Stimulated activated naive CD8-positive, alpha-beta T cell treated with anti-CD3 and anti-CD28 coated beads, Interleukin-15, Interleukin-2, amounts not matched to agents 100 ng/mL and 50 ng/mL, for 24 hours (primary cell): ENCODE measurements around the gene GRHL3.

Experiments
- H3K27ac Mint-ChIP-seq: one replicate; pipeline ENCODE4 v1.8.0; 2021; ENCODE audit warnings: mild to moderate bottlenecking, mixed read lengths
- H3K27me3 Mint-ChIP-seq: one replicate; pipeline ENCODE4 v1.8.0; 2021; ENCODE audit warnings: mixed read lengths
- H3K36me3 Mint-ChIP-seq: one replicate; pipeline ENCODE4 v1.8.0; 2021; ENCODE audit warnings: low read depth, mixed read lengths
- H3K4me1 Mint-ChIP-seq: one replicate; pipeline ENCODE4 v1.8.0; 2021; ENCODE audit warnings: low read depth, mixed read lengths
- H3K4me3 Mint-ChIP-seq: one replicate; pipeline ENCODE4 v1.8.0; 2021; ENCODE audit warnings: mild to moderate bottlenecking, mixed read lengths
- H3K9me3 Mint-ChIP-seq: one replicate; pipeline ENCODE4 v1.8.0; 2021; ENCODE audit warnings: mixed read lengths

The GRHL3 gene

DNA sequence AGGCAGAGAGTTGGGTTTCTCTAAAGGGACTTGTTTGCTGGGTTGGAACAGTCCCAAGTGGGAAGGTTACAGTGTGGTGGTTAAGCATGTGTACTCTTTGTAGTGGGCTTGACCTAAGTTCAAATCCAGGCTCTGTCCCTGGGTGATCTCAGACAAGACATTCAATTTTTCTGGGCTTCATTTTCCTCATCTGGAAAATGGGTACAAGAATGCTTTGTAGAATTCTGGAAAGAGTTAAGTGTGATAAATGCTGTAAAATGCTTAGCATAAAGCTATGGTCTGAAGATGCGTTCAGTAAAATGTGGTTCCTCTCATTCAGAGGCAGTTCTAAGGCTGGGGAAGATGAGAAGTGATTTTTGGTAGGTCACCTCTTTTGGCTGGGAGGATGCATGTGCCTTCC lies 805 bp downstream of the GRHL3 start:
- Mint-ChIP-seq H3K4me3 (no peak overlapping the region), H3K4me1 (peaks cover 40% of the 10 kb centered on the region), H3K9me3 (no peaks in the 10 kb centered on the region), H3K36me3 (no peaks in the 10 kb centered on the region), H3K27me3 (peaks cover 84% of the 10 kb centered on the region), H3K27ac (no peak overlapping the region)

DNA sequence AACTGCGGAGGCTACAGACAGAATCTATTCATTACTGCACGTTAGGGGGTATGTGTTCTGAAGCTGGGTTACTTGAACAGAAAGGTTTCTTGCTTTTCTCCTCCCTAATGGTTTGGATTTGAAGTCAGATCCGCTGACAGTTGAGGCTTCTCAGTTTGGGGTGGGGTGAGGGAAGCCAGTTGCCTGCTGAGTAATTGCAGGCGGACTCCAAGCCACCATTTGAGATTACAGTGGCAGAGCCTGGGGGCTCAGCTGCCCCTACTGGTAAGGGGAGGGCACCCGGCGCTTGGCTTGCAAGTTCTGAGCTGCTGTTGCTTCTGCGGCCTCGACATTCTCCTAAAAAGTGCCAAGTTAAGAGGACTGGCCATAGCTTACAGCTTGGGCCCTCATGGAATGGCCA lies 2.0 kb downstream of the GRHL3 start:
- Mint-ChIP-seq H3K4me3 (peak overlapping the region; percentile 18), H3K27ac (no peak overlapping the region), H3K27me3 (peaks cover 83% of the 10 kb centered on the region), H3K4me1 (peaks cover 40% of the 10 kb centered on the region), H3K36me3 (no peaks in the 10 kb centered on the region), H3K9me3 (no peaks in the 10 kb centered on the region)

DNA sequence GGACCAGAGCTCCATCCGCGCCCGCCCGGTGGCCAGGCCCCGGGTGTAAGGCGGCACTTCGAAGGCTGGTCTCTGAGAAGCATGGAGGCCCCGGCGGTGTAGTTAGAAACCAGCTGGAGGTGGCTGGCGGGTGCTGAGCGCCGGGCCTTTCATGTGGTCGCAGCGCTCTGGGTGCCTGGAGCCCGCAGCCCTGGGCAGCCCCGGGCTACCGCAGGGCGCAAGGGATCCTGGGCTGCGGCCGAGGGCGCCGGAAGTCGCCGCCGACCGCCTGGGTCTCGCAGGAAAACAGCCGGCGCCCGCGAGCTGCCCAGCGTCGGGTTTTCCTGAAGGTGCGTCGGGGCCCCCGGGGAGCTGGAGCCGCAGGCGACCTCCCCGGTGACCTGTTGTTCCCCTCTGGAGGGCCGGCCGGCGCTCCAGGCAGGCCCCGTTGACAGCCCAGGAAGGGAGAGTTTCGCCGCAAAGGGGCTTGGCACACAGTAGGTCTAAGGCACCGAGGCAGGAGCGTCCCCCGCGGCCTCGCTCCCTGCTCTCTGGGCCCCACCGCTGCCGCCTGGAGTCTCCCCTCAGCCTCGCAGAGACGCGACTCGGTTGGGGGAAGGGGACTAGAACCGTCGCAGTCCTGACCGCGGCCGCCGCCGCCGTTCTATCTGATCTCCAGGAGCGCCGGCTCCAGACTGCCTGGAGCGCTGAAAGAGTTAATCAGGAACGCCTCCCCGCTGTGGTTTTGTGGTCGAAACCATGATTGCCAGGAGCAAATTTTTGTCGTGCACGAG lies 2.7 kb downstream of the GRHL3 start:
- peak overlapping the region; percentile 83 for H3K27ac Mint-ChIP-seq
- H3K27me3 Mint-ChIP-seq, result peaks cover 83% of the 10 kb centered on the region
- peaks cover 40% of the 10 kb centered on the region for H3K4me1 Mint-ChIP-seq
- H3K4me3 Mint-ChIP-seq, result peak overlapping the region; percentile 80
- H3K36me3 Mint-ChIP-seq, result no peaks in the 10 kb centered on the region
- H3K9me3 Mint-ChIP-seq, result no peaks in the 10 kb centered on the region

DNA sequence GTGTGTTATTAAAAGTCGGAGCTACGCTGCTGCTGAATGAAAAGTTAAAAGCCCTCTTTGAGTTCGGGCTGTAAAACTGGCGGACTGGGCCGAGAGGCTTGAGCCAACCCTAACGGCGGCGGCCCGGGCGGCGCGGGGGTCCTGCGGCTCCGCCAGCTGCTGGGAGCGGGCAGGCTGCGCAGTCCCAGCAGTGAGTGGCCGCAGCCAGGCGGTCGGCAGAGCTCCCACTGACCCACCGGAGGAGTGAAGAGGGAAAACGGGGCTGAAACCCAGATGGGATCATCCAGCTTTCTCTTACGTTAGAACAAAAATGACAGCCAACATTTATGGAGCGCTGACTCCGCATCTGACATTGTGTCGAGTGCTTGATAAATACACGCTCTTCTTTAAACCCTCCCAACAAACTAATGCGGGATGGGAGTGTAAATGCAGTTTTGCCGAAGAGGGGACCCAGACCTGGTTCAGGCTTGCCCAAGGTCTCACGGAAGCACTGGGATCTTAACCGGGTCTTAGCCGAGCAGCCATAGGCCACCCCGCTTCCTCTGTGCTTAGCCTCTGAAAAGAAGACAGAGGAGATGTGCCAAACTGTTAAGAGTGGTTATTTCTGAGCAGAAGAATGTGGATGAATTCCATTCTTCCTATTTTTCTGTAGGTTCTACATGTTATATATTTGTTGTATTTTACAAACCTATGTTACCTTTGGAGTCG lies 3.5 kb downstream of the GRHL3 start:
- Mint-ChIP-seq H3K27me3 (peaks cover 83% of the 10 kb centered on the region), H3K4me3 (peak overlapping the region; percentile 80), H3K4me1 (peaks cover 40% of the 10 kb centered on the region), H3K27ac (peak overlapping the region; percentile 83), H3K9me3 (no peaks in the 10 kb centered on the region), H3K36me3 (no peaks in the 10 kb centered on the region)

DNA sequence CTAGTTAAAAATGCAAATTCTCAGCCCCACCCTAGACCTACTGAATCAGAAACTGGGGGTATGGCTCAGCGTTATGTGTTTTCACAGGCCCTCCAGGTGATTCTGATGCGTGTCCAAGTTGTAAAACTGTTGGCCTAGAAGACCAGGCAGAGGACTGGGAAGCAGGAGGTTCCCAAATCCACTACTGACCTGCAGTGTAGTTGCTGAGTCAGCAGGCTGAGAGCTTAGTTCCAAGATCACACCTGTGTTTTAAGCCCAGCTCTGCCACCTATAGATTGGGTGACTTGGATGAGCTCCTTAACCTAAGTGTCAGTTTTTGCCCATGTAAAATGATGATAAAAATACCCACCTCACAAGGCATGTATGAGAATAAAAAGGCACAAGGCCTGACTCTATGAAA lies 4.1 kb downstream of the GRHL3 start:
- Mint-ChIP-seq H3K36me3 (no peaks in the 10 kb centered on the region), H3K27me3 (peaks cover 83% of the 10 kb centered on the region), H3K27ac (no peak overlapping the region), H3K9me3 (no peaks in the 10 kb centered on the region), H3K4me1 (peaks cover 40% of the 10 kb centered on the region), H3K4me3 (no peak overlapping the region)

DNA sequence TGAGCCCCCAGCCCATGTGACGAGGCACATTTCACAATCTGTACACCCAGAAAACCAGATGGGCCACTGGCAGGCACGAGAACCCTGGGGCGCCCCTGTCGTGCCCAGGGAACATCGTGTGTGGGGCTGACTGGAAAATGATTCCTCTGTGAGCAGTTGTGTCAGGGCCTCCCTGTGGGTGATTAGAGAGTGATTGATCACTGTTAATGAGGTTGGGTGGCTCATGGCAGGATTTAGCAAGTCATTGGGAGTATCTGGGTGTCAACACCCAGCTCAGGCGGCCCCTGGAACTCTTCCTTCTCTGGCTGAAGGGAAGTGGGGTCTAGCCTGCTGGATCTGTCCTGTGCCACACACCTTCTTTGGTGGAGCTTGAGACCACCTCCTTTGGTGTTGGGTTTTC lies 5.7 kb downstream of the GRHL3 start:
- peaks cover 27% of the 10 kb centered on the region for H3K4me1 Mint-ChIP-seq
- no peak overlapping the region for H3K27ac Mint-ChIP-seq
- H3K9me3 Mint-ChIP-seq, result no peaks in the 10 kb centered on the region
- peaks cover 73% of the 10 kb centered on the region for H3K27me3 Mint-ChIP-seq
- H3K36me3 Mint-ChIP-seq, result no peaks in the 10 kb centered on the region
- H3K4me3 Mint-ChIP-seq, result no peak overlapping the region

DNA sequence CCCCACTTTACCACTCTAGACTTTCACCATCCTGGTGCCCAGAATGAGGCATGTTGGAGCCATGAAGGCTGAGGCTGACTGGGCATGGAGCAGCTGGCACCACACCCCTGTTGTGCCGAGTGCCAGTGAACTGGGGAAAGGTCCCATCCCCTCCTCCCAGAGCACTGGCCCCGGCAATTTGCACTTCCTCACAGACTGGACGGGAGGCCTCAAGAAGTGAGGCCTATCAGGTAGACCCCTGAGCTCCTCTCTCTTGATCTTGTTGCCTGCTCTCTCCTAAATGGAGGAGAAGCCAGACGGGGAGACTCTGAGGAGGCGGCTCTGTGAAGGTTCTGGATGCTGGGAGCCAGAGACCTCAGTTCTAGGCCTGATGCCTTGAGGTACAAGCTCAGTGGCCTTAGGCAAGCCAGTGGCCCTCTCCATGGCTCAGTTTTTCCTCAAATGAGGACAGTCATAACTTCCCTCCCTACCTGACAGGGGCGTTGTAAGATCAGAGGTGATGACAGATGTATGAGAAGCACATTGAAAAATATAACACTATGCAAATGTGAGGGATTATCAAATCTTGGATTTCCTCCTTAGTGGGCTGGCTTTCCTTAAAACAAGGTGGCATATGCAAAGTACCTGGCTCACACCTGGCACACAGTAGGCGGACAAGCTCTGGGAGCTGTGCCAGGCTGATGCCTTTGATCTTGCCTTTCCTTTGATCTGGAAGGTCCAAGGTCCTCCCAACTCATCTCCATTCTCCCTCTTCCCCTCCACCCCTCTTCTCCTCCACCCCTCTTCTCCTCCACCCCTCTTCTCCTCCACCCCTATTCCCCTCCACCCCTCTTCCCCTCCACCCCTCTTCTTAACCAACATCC lies 6.7 kb downstream of the GRHL3 start:
- peaks cover 18% of the 10 kb centered on the region for H3K4me1 Mint-ChIP-seq
- no peaks in the 10 kb centered on the region for H3K36me3 Mint-ChIP-seq
- H3K27me3 Mint-ChIP-seq, result peaks cover 69% of the 10 kb centered on the region
- H3K27ac Mint-ChIP-seq, result no peak overlapping the region
- H3K9me3 Mint-ChIP-seq, result no peaks in the 10 kb centered on the region
- no peak overlapping the region for H3K4me3 Mint-ChIP-seq

DNA sequence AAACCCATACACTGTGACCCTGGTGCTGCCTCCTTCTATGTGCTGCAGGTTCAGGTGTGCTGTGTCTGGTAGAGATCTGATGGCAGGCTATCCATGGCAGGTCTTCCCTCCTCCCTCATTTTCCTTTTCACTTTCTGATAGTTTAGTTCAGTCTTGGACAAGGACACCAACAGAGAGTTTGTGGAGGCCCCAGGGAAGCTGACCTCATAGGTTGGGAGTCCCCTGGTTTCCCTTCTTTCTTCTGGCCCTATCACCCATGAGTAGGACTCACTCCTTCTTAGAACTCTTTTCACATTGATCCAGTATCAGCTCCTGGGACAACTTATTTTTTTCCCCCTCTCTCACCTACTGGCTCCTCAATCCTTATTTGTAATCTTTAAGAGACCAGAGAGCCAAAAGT lies 8.3 kb downstream of the GRHL3 start:
- peaks cover 5% of the 10 kb centered on the region for H3K4me1 Mint-ChIP-seq
- no peaks in the 10 kb centered on the region for H3K9me3 Mint-ChIP-seq
- peaks cover 69% of the 10 kb centered on the region for H3K27me3 Mint-ChIP-seq
- no peaks in the 10 kb centered on the region for H3K36me3 Mint-ChIP-seq
- H3K27ac Mint-ChIP-seq, result no peak overlapping the region
- no peak overlapping the region for H3K4me3 Mint-ChIP-seq

DNA sequence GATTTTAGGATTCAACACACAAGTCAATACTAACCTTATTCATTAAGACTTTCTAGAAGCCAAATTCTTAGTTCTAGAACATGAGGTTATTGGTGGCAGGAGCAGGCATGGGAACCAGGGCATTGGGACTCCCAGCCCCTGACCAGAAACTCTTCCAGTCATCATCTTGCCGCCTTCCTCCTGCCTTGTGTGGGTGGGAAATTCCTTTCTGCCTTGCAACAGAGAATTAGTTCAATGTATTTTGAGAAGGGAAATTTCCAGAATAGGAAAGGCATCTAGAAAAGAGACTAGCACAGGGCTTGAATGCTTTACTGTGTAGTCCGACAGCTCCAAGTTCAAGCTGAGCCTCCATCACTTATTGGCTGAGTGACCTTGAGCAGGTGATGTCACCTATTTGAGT lies 8.7 kb downstream of the GRHL3 start:
- H3K27ac Mint-ChIP-seq, result no peak overlapping the region
- H3K9me3 Mint-ChIP-seq, result no peaks in the 10 kb centered on the region
- no peak overlapping the region for H3K4me3 Mint-ChIP-seq
- peaks cover 2% of the 10 kb centered on the region for H3K4me1 Mint-ChIP-seq
- peaks cover 65% of the 10 kb centered on the region for H3K27me3 Mint-ChIP-seq
- no peaks in the 10 kb centered on the region for H3K36me3 Mint-ChIP-seq

DNA sequence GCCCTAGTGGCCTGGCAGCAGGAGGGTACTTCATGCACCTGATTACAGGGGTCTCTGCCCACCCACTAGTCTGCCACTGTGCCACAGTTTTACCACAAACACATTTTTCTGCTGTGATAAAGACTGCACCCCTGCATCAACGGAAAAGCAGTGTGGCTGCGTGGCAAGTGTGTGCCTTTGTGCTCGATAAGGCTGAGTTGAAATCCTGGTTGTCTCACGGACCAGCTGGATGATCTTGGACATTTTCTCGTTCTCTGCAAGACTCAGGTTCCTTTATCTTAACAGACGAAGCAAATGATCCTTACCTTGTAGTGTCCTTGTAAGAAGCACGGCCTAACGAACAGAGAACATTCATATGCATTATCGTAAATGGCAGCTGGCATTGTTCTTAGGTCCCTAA lies 10.2 kb downstream of the GRHL3 start:
- H3K36me3 Mint-ChIP-seq, result no peaks in the 10 kb centered on the region
- peaks cover 58% of the 10 kb centered on the region for H3K27me3 Mint-ChIP-seq
- no peak overlapping the region for H3K27ac Mint-ChIP-seq
- H3K4me3 Mint-ChIP-seq, result no peak overlapping the region
- H3K9me3 Mint-ChIP-seq, result no peaks in the 10 kb centered on the region
- H3K4me1 Mint-ChIP-seq, result no peaks in the 10 kb centered on the region

DNA sequence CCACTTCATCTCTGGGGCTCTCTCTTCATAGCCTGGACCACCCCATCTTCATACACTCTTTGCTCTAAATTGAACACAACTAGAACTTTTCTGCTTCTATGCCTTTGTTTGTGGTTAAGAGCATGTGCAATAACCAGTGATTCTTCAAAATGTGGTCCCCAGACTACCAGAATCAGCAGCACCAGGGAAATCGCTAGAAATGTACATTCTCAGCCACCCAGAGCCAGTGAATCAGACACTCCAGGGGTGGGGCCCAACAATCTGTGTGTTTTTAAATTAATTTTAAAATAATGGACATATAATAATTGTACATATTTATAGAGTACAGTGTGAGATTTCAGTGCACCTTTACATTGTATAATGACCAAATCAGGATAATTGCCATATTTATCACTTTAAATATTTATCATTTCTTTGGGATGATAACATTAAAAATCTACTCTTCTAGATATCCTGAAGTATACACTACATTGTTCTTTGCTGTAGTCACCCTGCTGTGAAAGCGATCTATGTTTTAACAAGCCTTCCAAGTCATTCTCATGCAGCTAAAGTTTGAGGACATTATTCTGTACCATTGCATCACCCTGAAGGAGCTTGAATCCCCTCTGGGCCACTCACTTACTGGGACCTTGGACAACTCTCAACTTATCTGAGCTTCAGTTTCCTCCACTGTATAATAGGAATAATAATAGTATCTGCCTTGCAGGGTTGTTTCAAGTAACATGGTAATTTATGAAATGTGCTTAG lies 10.8 kb downstream of the GRHL3 start:
- no peak overlapping the region for H3K27ac Mint-ChIP-seq

DNA sequence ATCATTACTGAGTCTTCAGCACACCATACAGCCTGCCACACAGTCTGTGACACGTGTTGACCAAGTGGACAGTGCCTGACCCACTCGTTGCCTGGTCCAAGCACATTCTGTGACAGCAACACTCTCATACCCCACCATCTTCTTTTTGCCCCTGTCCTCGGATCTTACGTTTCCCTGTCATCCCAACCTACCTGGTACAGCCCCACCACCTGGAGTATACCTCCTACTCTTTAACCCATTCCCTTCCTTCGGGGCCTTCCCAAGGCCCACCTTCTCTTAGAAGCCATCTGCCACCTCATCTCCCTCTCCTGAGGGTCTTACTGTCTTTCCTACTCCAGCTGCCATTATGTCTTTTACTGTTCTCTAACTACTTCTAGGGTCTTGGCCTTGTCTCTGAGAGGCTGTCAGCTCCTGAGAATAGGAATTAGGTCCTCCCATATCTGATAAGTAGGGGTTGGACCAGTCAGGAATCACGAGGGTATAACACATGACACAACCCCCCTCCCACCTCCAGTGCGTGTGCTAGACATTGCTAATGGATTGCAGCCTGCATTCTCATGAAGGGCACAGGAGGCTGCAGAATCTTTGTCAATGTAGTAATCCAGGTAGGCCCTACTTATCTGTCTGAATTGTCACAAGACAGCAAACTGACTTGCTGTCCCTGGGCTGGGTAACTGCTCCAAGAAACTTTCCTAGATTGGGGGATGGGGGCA lies 13.0 kb downstream of the GRHL3 start:
- peaks cover 47% of the 10 kb centered on the region for H3K27me3 Mint-ChIP-seq
- no peaks in the 10 kb centered on the region for H3K4me1 Mint-ChIP-seq
- H3K4me3 Mint-ChIP-seq, result no peak overlapping the region
- H3K36me3 Mint-ChIP-seq, result no peaks in the 10 kb centered on the region
- no peak overlapping the region for H3K27ac Mint-ChIP-seq
- no peaks in the 10 kb centered on the region for H3K9me3 Mint-ChIP-seq

More for the DNA sequence above, 10.8 kb downstream of the GRHL3 start:
- Mint-ChIP-seq H3K27me3 (peaks cover 59% of the 10 kb centered on the region), H3K4me1 (no peaks in the 10 kb centered on the region), H3K4me3 (no peak overlapping the region), H3K9me3 (no peaks in the 10 kb centered on the region), H3K36me3 (no peaks in the 10 kb centered on the region)

DNA sequence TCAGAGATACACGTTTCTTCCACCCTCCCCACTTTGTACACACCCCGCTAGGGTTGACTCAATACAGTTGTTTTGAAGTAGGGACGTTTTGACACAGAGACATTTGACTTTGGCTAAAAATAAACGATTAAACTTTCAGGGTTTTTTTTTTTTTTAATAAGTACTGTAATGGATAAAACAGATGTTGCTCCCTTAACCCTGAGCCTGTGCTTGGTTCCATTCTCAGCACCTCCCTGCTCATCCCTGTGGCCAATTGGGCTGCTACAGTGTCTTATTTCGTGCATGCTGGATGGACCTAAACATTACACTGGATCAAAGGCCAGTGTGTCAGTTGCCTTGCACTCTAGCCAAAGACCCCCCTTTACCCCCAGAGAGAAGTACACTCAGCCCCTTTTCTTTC lies 16.9 kb downstream of the GRHL3 start:
- Mint-ChIP-seq H3K27me3 (peaks cover 25% of the 10 kb centered on the region), H3K4me3 (no peak overlapping the region), H3K4me1 (no peaks in the 10 kb centered on the region), H3K9me3 (no peaks in the 10 kb centered on the region), H3K27ac (no peak overlapping the region), H3K36me3 (no peaks in the 10 kb centered on the region)

DNA sequence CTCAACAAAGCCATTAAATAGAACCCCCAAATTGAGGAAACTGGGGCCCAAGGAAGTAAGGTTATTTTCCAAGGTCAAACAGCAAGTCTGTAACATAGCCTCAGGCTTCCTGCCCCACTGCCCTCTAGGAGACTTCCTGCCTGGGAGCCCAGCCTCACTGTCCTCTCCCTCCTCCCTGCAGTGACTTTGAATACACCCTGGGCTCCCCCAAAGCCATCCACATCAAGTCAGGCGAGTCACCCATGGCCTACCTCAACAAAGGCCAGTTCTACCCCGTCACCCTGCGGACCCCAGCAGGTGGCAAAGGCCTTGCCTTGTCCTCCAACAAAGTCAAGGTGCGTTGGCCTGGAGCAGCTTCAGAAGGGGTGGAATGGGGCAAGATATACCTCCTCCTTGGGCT lies 18.3 kb downstream of the GRHL3 start:
- no peaks in the 10 kb centered on the region for H3K4me1 Mint-ChIP-seq
- no peaks in the 10 kb centered on the region for H3K36me3 Mint-ChIP-seq
- no peak overlapping the region for H3K27ac Mint-ChIP-seq
- no peaks in the 10 kb centered on the region for H3K9me3 Mint-ChIP-seq
- H3K4me3 Mint-ChIP-seq, result no peak overlapping the region
- H3K27me3 Mint-ChIP-seq, result peaks cover 15% of the 10 kb centered on the region
